Trophoblast cell (in vitro differentiated cells and primary cell): ENCODE results near the gene FYN.

ENCODE experiments used
- DNase-seq, 2 donors: peaks; one replicate each; pipeline ENCODE4 v3.0.0-alpha.2; 2016
- H2AFZ ChIP-seq: 2 replicates; pipeline ENCODE4 v1.6.1; 2013; ENCODE audit warnings: low read length, moderate library complexity, mild to moderate bottlenecking; ENCODE audit not compliant: insufficient read depth, poor library complexity
- H2AK5ac ChIP-seq: 2 replicates; pipeline ENCODE4 v1.6.1; 2013; ENCODE audit warnings: mild to moderate bottlenecking, low read length
- H2BK120ac ChIP-seq: 2 replicates; pipeline ENCODE4 v1.6.1; 2013; ENCODE audit warnings: low read length, mild to moderate bottlenecking, moderate library complexity; ENCODE audit not compliant: insufficient read depth, poor library complexity
- H2BK12ac ChIP-seq: 2 replicates; pipeline ENCODE4 v1.6.1; 2013; ENCODE audit warnings: mild to moderate bottlenecking, low read length, moderate library complexity
- H2BK5ac ChIP-seq: 2 replicates; pipeline ENCODE4 v1.6.1; 2013; ENCODE audit warnings: low read length, low read depth, moderate library complexity, mild to moderate bottlenecking; ENCODE audit not compliant: poor library complexity
- H3K14ac ChIP-seq: 2 replicates; pipeline ENCODE4 v1.6.1; 2013; ENCODE audit warnings: mild to moderate bottlenecking, low read length
- H3K18ac ChIP-seq: 2 replicates; pipeline ENCODE4 v1.6.1; 2013; ENCODE audit warnings: mild to moderate bottlenecking, low read length
- H3K23ac ChIP-seq: 2 replicates; pipeline ENCODE4 v1.6.1; 2013; ENCODE audit warnings: low read length
- H3K27ac ChIP-seq: 2 replicates; pipeline ENCODE4 v1.5.1; 2013; ENCODE audit warnings: low read depth, mild to moderate bottlenecking, inconsistent platforms, low read length, moderate library complexity
- H3K27me3 ChIP-seq: 2 replicates; pipeline ENCODE4 v1.6.1; 2013; ENCODE audit warnings: inconsistent platforms, mild to moderate bottlenecking, low read length, moderate library complexity; ENCODE audit not compliant: insufficient read depth
- H3K36me3 ChIP-seq, 2 experiments: 1 replicate in 1 of 2; 2 replicates in 1 of 2; pipeline ENCODE4 v1.6.1; 2013; ENCODE audit warnings: low read length in 2 of 2, mild to moderate bottlenecking in 2 of 2, moderate library complexity in 1 of 2; ENCODE audit not compliant: insufficient read depth in 2 of 2, control insufficient read depth in 1 of 2
- H3K4ac ChIP-seq: 2 replicates; pipeline ENCODE4 v1.6.1; 2013; ENCODE audit warnings: low read depth, mild to moderate bottlenecking, low read length, moderate library complexity
- H3K4me1 ChIP-seq, 2 experiments: 1 replicate in 1 of 2; 2 replicates in 1 of 2; pipeline ENCODE4 v1.6.1; 2013; ENCODE audit warnings: low read length in 2 of 2, mild to moderate bottlenecking in 2 of 2, moderate library complexity in 1 of 2; ENCODE audit not compliant: insufficient read depth in 2 of 2, control insufficient read depth in 1 of 2
- H3K4me2 ChIP-seq: 2 replicates; pipeline ENCODE4 v1.6.1; 2013; ENCODE audit warnings: inconsistent platforms, mild to moderate bottlenecking, low read length, moderate library complexity
- H3K4me3 ChIP-seq: 2 replicates; pipeline ENCODE4 v1.5.1; 2013; ENCODE audit warnings: mild to moderate bottlenecking, low read depth, low read length, inconsistent platforms
- H3K79me1 ChIP-seq: one replicate; pipeline ENCODE4 v1.6.1; 2013; ENCODE audit warnings: low read length
- H3K79me2 ChIP-seq: 2 replicates; pipeline ENCODE4 v1.6.1; 2013; ENCODE audit warnings: low read length, mild to moderate bottlenecking; ENCODE audit not compliant: control insufficient read depth, insufficient read depth, poor library complexity
- H3K9ac ChIP-seq: 2 replicates; pipeline ENCODE4 v1.6.1; 2013; ENCODE audit warnings: mild to moderate bottlenecking, low read length
- H3K9me3 ChIP-seq: 2 replicates; pipeline ENCODE4 v1.6.1; 2013; ENCODE audit warnings: low read depth, mild to moderate bottlenecking, control low read depth, inconsistent platforms, low read length; ENCODE audit not compliant: insufficient read depth
- H4K12ac ChIP-seq: 2 replicates; pipeline ENCODE4 v1.6.1; 2013; ENCODE audit warnings: low read depth, mild to moderate bottlenecking, low read length, moderate library complexity
- H4K8ac ChIP-seq: 2 replicates; pipeline ENCODE4 v1.6.1; 2013; ENCODE audit warnings: low read depth, mild to moderate bottlenecking, low read length, moderate library complexity
- H4K91ac ChIP-seq: one replicate; pipeline ENCODE4 v1.6.1; 2013; ENCODE audit warnings: low read depth, mild to moderate bottlenecking, low read length, moderate library complexity
- WGBS: extraction: QIAGEN DNeasy Blood & Tissue Kit; methylation state at CpG from one replicate; pipeline ENCODE4 v1.1.7; 2013; ENCODE audit warnings: missing lambda C conversion rate; ENCODE audit not compliant: insufficient read length, insufficient coverage; ENCODE audit errors: extremely low coverage; 5-methylcytosine and 5-hydroxymethylcytosine counted together

FYN gene

DNA sequence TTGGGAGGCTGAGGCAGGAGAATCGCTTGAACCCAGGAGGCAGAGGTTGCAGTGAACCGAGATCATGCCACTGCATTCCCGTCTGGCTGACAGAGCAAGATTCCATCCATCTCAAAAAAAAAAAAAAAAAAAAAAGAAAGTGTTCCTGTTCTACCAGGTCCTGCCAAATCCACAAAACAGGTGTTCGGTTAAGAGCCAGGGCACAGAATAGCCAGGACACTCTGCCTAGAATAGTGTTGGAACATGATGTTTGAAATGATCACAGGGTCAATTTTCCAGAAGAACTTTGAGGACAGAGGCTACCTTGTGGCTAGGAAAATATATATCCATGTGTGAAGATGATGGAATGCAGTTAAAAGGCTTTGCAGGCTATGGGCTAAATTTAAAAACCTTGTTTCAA, 203.9 kb downstream of the FYN start:
- Histone ChIP-seq H3K79me1 (no peaks in the 10 kb centered on the region), H2BK120ac (no peak overlapping the region), H2BK12ac (no peak overlapping the region), H3K18ac (no peak overlapping the region), H4K12ac (no peak overlapping the region), H3K14ac (no peak overlapping the region), H2AK5ac (no peak overlapping the region), H3K27me3 (no peaks in the 10 kb centered on the region), H3K9me3 (no peaks in the 10 kb centered on the region), H3K4me2 (no peak overlapping the region), H3K79me2 (no peaks in the 10 kb centered on the region), H3K4me3 (no peak overlapping the region), H3K36me3 (peaks cover 6% of the 10 kb centered on the region in 2 experiments), H2BK5ac (no peak overlapping the region), H2AFZ (no peak overlapping the region), H3K4me1 (peaks cover 3 to 9% of the 10 kb centered on the region in 2 experiments), H4K91ac (no peak overlapping the region), H3K9ac (no peak overlapping the region), H3K4ac (no peak overlapping the region), H4K8ac (no peak overlapping the region), H3K27ac (no peak overlapping the region), H3K23ac (no peak overlapping the region)
- peak in 1 of 2 donors; percentile 19 for DNase-seq
- WGBS: no CpG with 5 or more reads among the region's 4 CpGs

GRCh38 chr6:111668410-111668809, 204.8 kb downstream of the FYN start:
- H3K4me2 ChIP-seq: no peak overlapping the region
- no peak for DNase-seq
- no peak overlapping the region for H3K27ac ChIP-seq
- H3K4ac ChIP-seq: no peak overlapping the region
- H4K91ac ChIP-seq: no peak overlapping the region
- no peak overlapping the region for H2AK5ac ChIP-seq
- H3K4me1 ChIP-seq: peaks cover 3 to 11% of the 10 kb centered on the region in 2 experiments
- H3K9ac ChIP-seq: no peak overlapping the region
- H3K4me3 ChIP-seq: no peak overlapping the region
- H3K79me2 ChIP-seq: no peaks in the 10 kb centered on the region
- no peak overlapping the region for H2BK12ac ChIP-seq
- H3K36me3 ChIP-seq: peaks cover 0 to 2% of the 10 kb centered on the region in 2 experiments
- no peaks in the 10 kb centered on the region for H3K79me1 ChIP-seq
- WGBS: no CpG with 5 or more reads among the region's 5 CpGs
- H3K9me3 ChIP-seq: no peaks in the 10 kb centered on the region
- no peak overlapping the region for H4K8ac ChIP-seq
- H2BK120ac ChIP-seq: no peak overlapping the region
- no peak overlapping the region for H3K14ac ChIP-seq
- H3K27me3 ChIP-seq: no peaks in the 10 kb centered on the region
- no peak overlapping the region for H3K23ac ChIP-seq
- no peak overlapping the region for H3K18ac ChIP-seq
- no peak overlapping the region for H2BK5ac ChIP-seq
- no peak overlapping the region for H4K12ac ChIP-seq
- H2AFZ ChIP-seq: no peak overlapping the region

GRCh38 chr6:111667931-111668330, 205.3 kb downstream of the FYN start:
- no peak overlapping the region for H3K4me2 ChIP-seq
- no peaks in the 10 kb centered on the region for H3K27me3 ChIP-seq
- no peaks in the 10 kb centered on the region for H3K36me3 ChIP-seq
- H3K79me1 ChIP-seq: no peaks in the 10 kb centered on the region
- H3K27ac ChIP-seq: no peak overlapping the region
- no peak overlapping the region for H3K14ac ChIP-seq
- H4K12ac ChIP-seq: no peak overlapping the region
- H2BK12ac ChIP-seq: no peak overlapping the region
- no peak overlapping the region for H2AFZ ChIP-seq
- peaks cover 7 to 14% of the 10 kb centered on the region in 2 experiments for H3K4me1 ChIP-seq
- no peak overlapping the region for H2BK5ac ChIP-seq
- no peak overlapping the region for H4K91ac ChIP-seq
- H4K8ac ChIP-seq: no peak overlapping the region
- WGBS: no CpG with 5 or more reads among the region's 8 CpGs
- no peak overlapping the region for H3K18ac ChIP-seq
- H2AK5ac ChIP-seq: no peak overlapping the region
- no peak overlapping the region for H3K9ac ChIP-seq
- no peak overlapping the region for H2BK120ac ChIP-seq
- H3K23ac ChIP-seq: no peak overlapping the region
- H3K9me3 ChIP-seq: no peaks in the 10 kb centered on the region
- no peaks in the 10 kb centered on the region for H3K79me2 ChIP-seq
- no peak for DNase-seq
- no peak overlapping the region for H3K4me3 ChIP-seq
- H3K4ac ChIP-seq: no peak overlapping the region

DNA sequence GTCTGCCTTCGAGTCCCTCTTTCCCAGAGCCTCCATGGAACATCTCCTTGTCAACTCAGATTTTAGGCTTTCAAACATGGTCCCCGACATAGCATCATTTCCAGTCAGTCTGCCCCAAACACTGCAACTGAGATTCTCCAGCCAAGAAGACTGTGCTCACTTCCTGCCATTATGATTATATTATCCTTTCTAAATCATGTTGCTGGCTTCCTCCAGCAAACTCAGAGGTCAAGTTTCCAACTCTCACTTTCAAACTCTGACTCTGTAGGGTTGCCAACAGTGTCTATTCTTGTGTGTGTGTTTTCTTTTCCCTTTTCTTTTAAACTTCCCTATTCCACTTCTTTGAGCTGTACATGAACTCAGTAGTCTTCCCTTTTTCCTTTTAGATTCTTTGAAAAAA, 206.4 kb downstream of the FYN start:
- Histone ChIP-seq H2BK12ac (no peak overlapping the region), H3K36me3 (no peaks in the 10 kb centered on the region), H4K8ac (no peak overlapping the region), H3K14ac (no peak overlapping the region), H4K91ac (no peak overlapping the region), H3K9ac (no peak overlapping the region), H4K12ac (no peak overlapping the region), H3K79me2 (no peaks in the 10 kb centered on the region), H2BK120ac (no peak overlapping the region), H3K4me3 (no peak overlapping the region), H3K18ac (no peak overlapping the region), H3K9me3 (no peaks in the 10 kb centered on the region), H2AFZ (no peak overlapping the region), H3K27ac (no peak overlapping the region), H2AK5ac (no peak overlapping the region), H3K4ac (no peak overlapping the region), H2BK5ac (no peak overlapping the region), H3K23ac (no peak overlapping the region), H3K27me3 (no peaks in the 10 kb centered on the region), H3K4me1 (peaks cover 11 to 21% of the 10 kb centered on the region in 2 experiments), H3K4me2 (no peak overlapping the region), H3K79me1 (no peaks in the 10 kb centered on the region)
- DNase-seq: no peak
- WGBS: no CpG with 5 or more reads among the region's 2 CpGs
